Measurements from ENCODE around the gene FCN1. TPM values are rescaled to one million over a fixed set of nuclear protein-coding genes. Genes with fewer than 3 reads are reported as not detected.

FCN1 gene
- total RNA-seq, 1 donor from 2014 or later = not detected

- no peaks in the 10 kb centered on the region for H3K36me3 Mint-ChIP-seq (ENCODE audit: unreplicated experiment)
- H3K4me1 Mint-ChIP-seq (ENCODE audit: unreplicated experiment) = no peaks in the 10 kb centered on the region
- no peak for TF ChIP-seq CTCF (IDR thresholded peaks at IDR 0.05)
- H3K27ac Mint-ChIP-seq (ENCODE audit: unreplicated experiment) = no peak overlapping the region
- H3K9me3 Mint-ChIP-seq (ENCODE audit: unreplicated experiment) = no peaks in the 10 kb centered on the region
- no peak overlapping the region for H3K4me3 Mint-ChIP-seq (ENCODE audit: unreplicated experiment)
- peaks cover 22% of the 10 kb centered on the region for H3K27me3 Mint-ChIP-seq (ENCODE audit: unreplicated experiment)
- no peak for DNase-seq (ENCODE audit: extremely low spot score, unreplicated experiment)
These were observed 25.7 kb upstream of the FCN1 start for GRCh38 chr9:134943411-134943810.

- H3K9me3 Mint-ChIP-seq (ENCODE audit: unreplicated experiment) = no peaks in the 10 kb centered on the region
These were observed 25.1 kb upstream of the FCN1 start for GRCh38 chr9:134942788-134943184.

GRCh38 chr9:134942011-134942787 is 24.5 kb upstream of the FCN1 start:
- Mint-ChIP-seq H3K9me3 (ENCODE audit: unreplicated experiment) (no peaks in the 10 kb centered on the region), H3K36me3 (ENCODE audit: unreplicated experiment) (no peaks in the 10 kb centered on the region), H3K27me3 (ENCODE audit: unreplicated experiment) (peaks cover 25% of the 10 kb centered on the region), H3K4me3 (ENCODE audit: unreplicated experiment) (no peak overlapping the region), H3K27ac (ENCODE audit: unreplicated experiment) (no peak overlapping the region), H3K4me1 (ENCODE audit: unreplicated experiment) (no peaks in the 10 kb centered on the region)
- no peak for TF ChIP-seq CTCF (IDR thresholded peaks at IDR 0.05)
- DNase-seq (ENCODE audit: extremely low spot score, unreplicated experiment) = no peak

More at GRCh38 chr9:134942788-134943184, 25.1 kb upstream of the FCN1 start:
- Mint-ChIP-seq H3K4me3 (ENCODE audit: unreplicated experiment) (no peak overlapping the region), H3K36me3 (ENCODE audit: unreplicated experiment) (no peaks in the 10 kb centered on the region), H3K27ac (ENCODE audit: unreplicated experiment) (no peak overlapping the region), H3K4me1 (ENCODE audit: unreplicated experiment) (no peaks in the 10 kb centered on the region), H3K27me3 (ENCODE audit: unreplicated experiment) (peaks cover 22% of the 10 kb centered on the region)
- DNase-seq (ENCODE audit: extremely low spot score, unreplicated experiment) = no peak
- no peak for TF ChIP-seq CTCF (IDR thresholded peaks at IDR 0.05)

GRCh38 chr9:134940236-134941208 is 22.8 kb upstream of the FCN1 start:
- no peaks in the 10 kb centered on the region for H3K9me3 Mint-ChIP-seq (ENCODE audit: unreplicated experiment)
- no peak overlapping the region for H3K27ac Mint-ChIP-seq (ENCODE audit: unreplicated experiment)
- TF ChIP-seq CTCF (IDR thresholded peaks at IDR 0.05) = no peak
- no peaks in the 10 kb centered on the region for H3K4me1 Mint-ChIP-seq (ENCODE audit: unreplicated experiment)
- H3K4me3 Mint-ChIP-seq (ENCODE audit: unreplicated experiment) = no peak overlapping the region
- no peaks in the 10 kb centered on the region for H3K36me3 Mint-ChIP-seq (ENCODE audit: unreplicated experiment)
- H3K27me3 Mint-ChIP-seq (ENCODE audit: unreplicated experiment) = peaks cover 40% of the 10 kb centered on the region
- no peak for DNase-seq (ENCODE audit: extremely low spot score, unreplicated experiment)

- H3K9me3 Mint-ChIP-seq (ENCODE audit: unreplicated experiment) = no peaks in the 10 kb centered on the region
- DNase-seq (ENCODE audit: extremely low spot score, unreplicated experiment) = no peak
- H3K4me1 Mint-ChIP-seq (ENCODE audit: unreplicated experiment) = no peaks in the 10 kb centered on the region
- no peaks in the 10 kb centered on the region for H3K36me3 Mint-ChIP-seq (ENCODE audit: unreplicated experiment)
- no peak overlapping the region for H3K27ac Mint-ChIP-seq (ENCODE audit: unreplicated experiment)
- TF ChIP-seq CTCF (IDR thresholded peaks at IDR 0.05) = no peak
- peaks cover 47% of the 10 kb centered on the region for H3K27me3 Mint-ChIP-seq (ENCODE audit: unreplicated experiment)
- H3K4me3 Mint-ChIP-seq (ENCODE audit: unreplicated experiment) = no peak overlapping the region
These were observed 22.1 kb upstream of the FCN1 start for GRCh38 chr9:134939836-134940235.

Data from osteocyte (in vitro differentiated cells).